HG02623 (cell line): ENCODE results near the gene IRF7.

Experiments
- ATAC-seq: cut with Tn5 transposase; IDR thresholded peaks from one replicate; pipeline ENCODE4 v1.9.1; 2021; ENCODE audit warnings: moderate library complexity; ENCODE audit not compliant: unreplicated experiment

The IRF7 gene

GRCh38 chr11:567629-568292, 48.0 kb downstream of the IRF7 start:
- ATAC-seq, result no peak

- ATAC-seq, result no peak
These were observed 48.6 kb downstream of the IRF7 start for GRCh38 chr11:567011-567628.

- no peak for ATAC-seq
These were observed 49.7 kb downstream of the IRF7 start for GRCh38 chr11:565921-566509.

DNA sequence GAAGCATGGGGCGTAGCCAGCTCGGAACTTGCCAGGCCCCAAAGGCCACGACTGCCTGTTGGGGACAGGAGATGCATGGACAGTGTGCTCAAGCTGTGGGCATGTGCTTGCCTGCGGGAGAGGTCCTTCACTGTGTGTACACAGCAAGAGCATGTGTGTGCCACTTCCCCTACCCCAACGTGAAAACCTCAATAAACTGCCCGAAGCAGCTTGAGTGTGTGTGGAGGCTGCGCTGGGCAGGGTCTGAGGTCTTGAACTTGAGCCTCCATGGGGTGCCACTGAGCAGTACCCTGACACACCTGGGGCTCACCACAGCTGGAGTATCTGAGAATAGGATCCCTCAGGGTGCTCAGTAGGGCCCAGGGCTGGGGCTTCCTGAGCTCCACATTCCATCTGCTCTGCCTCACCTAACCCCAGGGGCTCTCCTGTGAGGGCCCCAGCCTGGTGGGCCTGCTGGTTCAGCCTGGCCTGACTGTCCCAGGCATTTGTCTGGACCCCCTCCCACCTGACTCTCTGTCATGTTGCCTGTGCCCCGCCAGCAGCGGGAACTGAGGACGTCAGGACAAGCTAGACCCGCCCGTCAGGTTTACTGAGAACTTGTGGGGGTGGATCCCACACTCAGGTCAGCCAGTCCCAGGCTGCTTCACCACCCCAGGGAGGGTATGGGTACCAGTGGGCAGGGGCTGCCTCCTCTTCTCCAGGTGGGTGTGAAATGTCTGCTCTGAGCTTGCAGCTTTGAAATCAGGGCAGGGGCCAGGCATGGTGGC, 51.8 kb downstream of the IRF7 start:
- no peak for ATAC-seq

GRCh38 chr11:563066-563811, 52.5 kb downstream of the IRF7 start:
- no peak for ATAC-seq
